Pancreas (tissue), 10 donors: ENCODE measurements around the gene SCD. TPM values are rescaled to one million over a fixed set of nuclear protein-coding genes. Genes with fewer than 3 reads are reported as not detected.
A peak's percentile ranks its signal among the peaks of the same experiment; 100 is the strongest.

Source experiments
- ATAC-seq, 4 donors: fragments of 200-7000 bp; cut with Tn5 transposase; one replicate each; pipeline versions ENCODE4 v1.8.0 to v1.9.1; 2020; ENCODE audit warnings: mild to moderate bottlenecking in 4 of 4, moderate library complexity in 4 of 4
- DNase-seq, 6 donors: peaks; one replicate each; pipeline ENCODE4 v3.0.0-alpha.2; 2020
- FAIRE-seq: peaks from 2 replicates; lab custom pipeline; 2012; peaks lifted over from hg19 to GRCh38; lab: Jason Lieb, UNC
- H3K27ac ChIP-seq, 4 donors: fragments of 200-600 bp; sonication (generic); 1 replicate in 3 of 4; 2 replicates in 1 of 4; pipeline versions ENCODE4 v1.5.0 to v1.8.0; 2020
- H3K27me3 ChIP-seq, 4 donors: fragments of 200-600 bp; one replicate each; pipeline ENCODE4 v1.8.0; 2021
- H3K36me3 ChIP-seq, 3 donors: fragments of 200-600 bp; sonication (generic) in 1 of 3; one replicate each; pipeline versions ENCODE4 v1.5.0 to v1.8.0; 2020 to 2021
- H3K4me1 ChIP-seq, 3 donors: fragments of 200-600 bp; one replicate each; pipeline ENCODE4 v1.8.0; 2021
- H3K4me3 ChIP-seq, 4 donors: fragments of 200-600 bp; sonication (generic) in 2 of 4; one replicate each; pipeline versions ENCODE4 v1.5.0 to v1.8.0; 2020 to 2021
- H3K9me3 ChIP-seq, 4 donors: fragments of 200-600 bp; one replicate each; pipeline ENCODE4 v1.8.0; 2021
- CTCF ChIP-seq, 4 donors: fragments of 200-600 bp; sonication (generic) in 3 of 4; IDR thresholded peaks; one replicate each; pipeline versions ENCODE4 v1.5.0 to v1.8.0; 2021; ENCODE audit warnings: antibody characterized with exemption in 4 of 4
- WGBS, 2 donors: extraction: QIAGEN DNeasy Blood & Tissue Kit; methylation state at CpG; one replicate each; pipeline ENCODE4 v1.1.7; 2013; 5-methylcytosine and 5-hydroxymethylcytosine counted together
- intact Hi-C, 3 donors: fragments of 100-400 bp; cut with DNase I; formaldehyde crosslinking; loops; one replicate each; pipeline versions ENCODE4 v1.11.1 to v1.14.2; 2022
- polyA plus RNA-seq, 2 donors: library from polyadenylated mRNA; stranded (reverse); fragments of 200-250 nt; gene quantifications; one replicate each; pipeline ENCODE4 v1.2.3, GENCODE V29; 2013
- total RNA-seq, 6 donors: library from RNA; stranded (reverse); fragmentation: NEBNext Ultra II Directional in 4 of 6; extraction: Animal tissue kit (Norgen Biotek cat#: 25700) in 4 of 6; gene quantifications; one replicate each; pipeline versions ENCODE4 v1.2.1 to v1.2.4, GENCODE V29; 2021 to 2023
- donor health status: healthy with polysubstance abuse.
- donor health status: DM: no; HTN: no; CAD: no; lungs with moderate emphysema.
- donor health status: DM: no; HTN: no; CAD: no.
- donor health status: control.
- donor health status: control.
- donor health status: Bipolar disorder and iron deficiency.
- donor health status: DM: yes; HTN: yes; CAD: no.
- donor health status: DM: no; HTN: no; CAD: no.
- donor health status: DM: no; HTN: no; CAD: no.
- donor health status: DM: yes; HTN: yes; CAD: no.

The SCD gene
- total and polyA plus RNA-seq, 8 donors, result 1.9 to 87.6 (median 12.1) TPM

- peak; percentile 35 to 54 (median 38) for ATAC-seq
- 19 to 27% methylated on average over 12 of the region's 12 CpGs for WGBS, 2 donors
- TF ChIP-seq CTCF (IDR thresholded peaks at IDR 0.05), result no peak
- H3K36me3 ChIP-seq, result no peaks in the 10 kb centered on the region
- peaks cover 10 to 39% (median 27%) of the 10 kb centered on the region in 3 donors for H3K4me1 ChIP-seq
- H3K27ac ChIP-seq, result peak overlapping the region; percentile 71 to 89 (median 78)
- no peak for FAIRE-seq
- no peak overlapping the region for H3K4me3 ChIP-seq
- DNase-seq, result peak; percentile 60 to 81 (median 73)
- H3K9me3 ChIP-seq, result no peaks in the 10 kb centered on the region
- intact Hi-C loops, result no loop called here
- no peaks in the 10 kb centered on the region for H3K27me3 ChIP-seq
Measured at GRCh38 chr10:100370714-100371481, 23.9 kb downstream of the SCD start.

- peak overlapping the region; percentile 71 to 89 (median 78) for H3K27ac ChIP-seq
- WGBS, 2 donors, result 68 to 77% methylated on average over 10 of the region's 10 CpGs
- peaks cover 10 to 39% (median 27%) of the 10 kb centered on the region in 3 donors for H3K4me1 ChIP-seq
- TF ChIP-seq CTCF (IDR thresholded peaks at IDR 0.05), result no peak
- intact Hi-C loops, result no loop called here
- DNase-seq, result no peak
- no peak overlapping the region for H3K4me3 ChIP-seq
- no peaks in the 10 kb centered on the region for H3K27me3 ChIP-seq
- no peaks in the 10 kb centered on the region for H3K36me3 ChIP-seq
- H3K9me3 ChIP-seq, result no peaks in the 10 kb centered on the region
- ATAC-seq, result no peak
- no peak for FAIRE-seq
Measured at GRCh38 chr10:100371482-100372027, 24.5 kb downstream of the SCD start.

- 21% methylated on average over 16 of the region's 16 CpGs for WGBS, 2 donors
Measured at GRCh38 chr10:100372415-100373297, 25.6 kb downstream of the SCD start.

More at GRCh38 chr10:100372415-100373297, 25.6 kb downstream of the SCD start:
- Histone ChIP-seq H3K9me3 (no peaks in the 10 kb centered on the region), H3K36me3 (no peaks in the 10 kb centered on the region), H3K4me1 (peaks cover 10 to 39% (median 27%) of the 10 kb centered on the region in 3 donors), H3K27me3 (no peaks in the 10 kb centered on the region), H3K27ac (peak overlapping the region; percentile 81 to 99 (median 95)), H3K4me3 (peak overlapping the region in 3 of 4 donors; percentile 5 to 58 (median 58))
- FAIRE-seq (no peak), ATAC-seq (no peak), DNase-seq (no peak)
- no peak for TF ChIP-seq CTCF (IDR thresholded peaks at IDR 0.05)
- intact Hi-C loops, result no loop called here
